ENCODE results near the gene CHI3L1.

- TF ChIP-seq TAF1 (IDR thresholded peaks at IDR 0.05; ENCODE audit: borderline replicate concordance, insufficient read depth, low read length) (no peak), POLR2AphosphoS5 (IDR thresholded peaks at IDR 0.05; ENCODE audit: low read depth, low read length) (no peak)
- TF ChIP-seq, protein P1, sequence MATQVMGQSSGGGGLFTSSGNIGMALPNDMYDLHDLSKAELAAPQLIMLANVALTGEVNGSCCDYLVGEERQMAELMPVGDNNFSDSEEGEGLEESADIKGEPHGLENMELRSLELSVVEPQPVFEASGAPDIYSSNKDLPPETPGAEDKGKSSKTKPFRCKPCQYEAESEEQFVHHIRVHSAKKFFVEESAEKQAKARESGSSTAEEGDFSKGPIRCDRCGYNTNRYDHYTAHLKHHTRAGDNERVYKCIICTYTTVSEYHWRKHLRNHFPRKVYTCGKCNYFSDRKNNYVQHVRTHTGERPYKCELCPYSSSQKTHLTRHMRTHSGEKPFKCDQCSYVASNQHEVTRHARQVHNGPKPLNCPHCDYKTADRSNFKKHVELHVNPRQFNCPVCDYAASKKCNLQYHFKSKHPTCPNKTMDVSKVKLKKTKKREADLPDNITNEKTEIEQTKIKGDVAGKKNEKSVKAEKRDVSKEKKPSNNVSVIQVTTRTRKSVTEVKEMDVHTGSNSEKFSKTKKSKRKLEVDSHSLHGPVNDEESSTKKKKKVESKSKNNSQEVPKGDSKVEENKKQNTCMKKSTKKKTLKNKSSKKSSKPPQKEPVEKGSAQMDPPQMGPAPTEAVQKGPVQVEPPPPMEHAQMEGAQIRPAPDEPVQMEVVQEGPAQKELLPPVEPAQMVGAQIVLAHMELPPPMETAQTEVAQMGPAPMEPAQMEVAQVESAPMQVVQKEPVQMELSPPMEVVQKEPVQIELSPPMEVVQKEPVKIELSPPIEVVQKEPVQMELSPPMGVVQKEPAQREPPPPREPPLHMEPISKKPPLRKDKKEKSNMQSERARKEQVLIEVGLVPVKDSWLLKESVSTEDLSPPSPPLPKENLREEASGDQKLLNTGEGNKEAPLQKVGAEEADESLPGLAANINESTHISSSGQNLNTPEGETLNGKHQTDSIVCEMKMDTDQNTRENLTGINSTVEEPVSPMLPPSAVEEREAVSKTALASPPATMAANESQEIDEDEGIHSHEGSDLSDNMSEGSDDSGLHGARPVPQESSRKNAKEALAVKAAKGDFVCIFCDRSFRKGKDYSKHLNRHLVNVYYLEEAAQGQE (IDR thresholded peaks at IDR 0.05; ENCODE audit: insufficient read depth in 1 of 2, low read depth in 2 of 2, low read length in 2 of 2) = no peak
Measured at GRCh38 chr1:203162403-203162802, 24.1 kb downstream of the CHI3L1 start.

All from PFSK-1 (cell line).